ENCODE measurements around the gene ZFYVE26.

ZFYVE26 gene

DNA sequence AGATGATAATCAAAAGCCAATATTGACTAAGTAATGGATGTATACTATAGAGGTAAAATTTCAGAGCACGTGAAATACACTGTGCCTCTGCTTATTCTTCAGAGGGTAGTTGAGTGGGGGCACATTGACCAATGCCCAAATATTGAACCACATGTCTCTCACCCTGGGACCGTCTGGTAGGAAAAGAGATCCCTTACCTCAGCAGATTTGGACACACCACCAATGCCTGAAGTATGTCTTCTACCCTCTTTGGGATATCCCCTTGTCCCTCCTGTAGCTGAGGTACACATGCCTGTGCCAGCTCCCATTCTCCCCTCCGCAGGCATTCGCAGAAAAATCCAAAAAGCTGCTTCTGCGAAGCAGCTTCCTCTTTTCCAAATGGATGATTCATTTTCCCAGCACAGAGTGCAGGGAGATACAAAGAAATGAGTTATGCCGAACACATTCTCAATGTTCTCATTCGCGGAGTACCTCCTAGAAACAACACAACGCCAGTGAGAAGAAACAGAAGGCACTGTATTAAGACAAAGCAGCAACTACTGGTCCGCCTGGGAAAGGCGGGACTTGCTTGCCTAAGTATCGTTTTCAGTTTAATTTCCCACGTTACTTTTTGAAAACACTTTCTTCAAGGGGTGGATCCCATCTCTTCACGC lies 691 bp downstream of the ZFYVE26 start:
- DNase-seq, result no peak

GRCh38 chr14:67814821-67815220 lies 1.6 kb downstream of the ZFYVE26 start:
- no peak for DNase-seq

DNA sequence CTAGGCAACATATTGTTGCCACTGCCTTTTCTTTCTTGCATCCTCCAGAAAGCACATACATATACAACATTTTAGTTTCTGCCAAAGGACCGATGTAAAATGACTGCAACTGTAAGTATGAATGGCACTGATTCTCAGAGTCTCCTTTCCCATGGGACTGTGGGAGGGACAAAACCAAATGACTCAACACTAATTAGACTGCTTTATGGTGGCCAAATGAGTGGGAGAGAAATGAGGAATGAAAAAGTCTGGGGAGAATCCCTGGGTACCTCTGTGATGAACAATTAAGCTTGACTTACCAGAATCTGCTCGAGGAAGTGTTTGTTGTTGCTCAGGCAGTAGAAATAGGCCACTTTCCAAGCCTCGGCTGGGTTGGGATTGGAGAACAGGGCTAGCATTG lies 10.1 kb downstream of the ZFYVE26 start:
- DNase-seq, result no peak

DNA sequence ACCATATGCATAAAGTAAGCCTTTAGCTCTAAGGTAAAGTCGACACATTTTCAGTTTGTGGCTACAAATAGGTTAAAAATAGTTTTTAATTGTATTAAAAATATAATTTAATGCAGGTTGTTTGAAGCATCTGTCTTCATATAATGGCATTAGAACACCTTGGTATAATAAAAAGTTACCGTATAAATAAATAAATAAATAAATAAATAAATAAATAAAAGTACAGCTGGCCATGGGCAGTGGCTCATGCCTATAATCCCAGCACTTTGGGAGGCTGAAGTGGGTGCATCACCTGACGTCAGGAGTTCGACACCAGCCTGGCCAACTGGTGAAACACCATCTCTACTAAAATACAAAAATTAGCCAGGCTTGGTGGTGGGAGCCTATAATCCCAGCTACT lies 15.6 kb downstream of the ZFYVE26 start:
- no peak for DNase-seq

GRCh38 chr14:67798731-67799130 lies 17.7 kb downstream of the ZFYVE26 start:
- no peak for DNase-seq

GRCh38 chr14:67787673-67788072 lies 28.7 kb downstream of the ZFYVE26 start:
- DNase-seq, result no peak

DNA sequence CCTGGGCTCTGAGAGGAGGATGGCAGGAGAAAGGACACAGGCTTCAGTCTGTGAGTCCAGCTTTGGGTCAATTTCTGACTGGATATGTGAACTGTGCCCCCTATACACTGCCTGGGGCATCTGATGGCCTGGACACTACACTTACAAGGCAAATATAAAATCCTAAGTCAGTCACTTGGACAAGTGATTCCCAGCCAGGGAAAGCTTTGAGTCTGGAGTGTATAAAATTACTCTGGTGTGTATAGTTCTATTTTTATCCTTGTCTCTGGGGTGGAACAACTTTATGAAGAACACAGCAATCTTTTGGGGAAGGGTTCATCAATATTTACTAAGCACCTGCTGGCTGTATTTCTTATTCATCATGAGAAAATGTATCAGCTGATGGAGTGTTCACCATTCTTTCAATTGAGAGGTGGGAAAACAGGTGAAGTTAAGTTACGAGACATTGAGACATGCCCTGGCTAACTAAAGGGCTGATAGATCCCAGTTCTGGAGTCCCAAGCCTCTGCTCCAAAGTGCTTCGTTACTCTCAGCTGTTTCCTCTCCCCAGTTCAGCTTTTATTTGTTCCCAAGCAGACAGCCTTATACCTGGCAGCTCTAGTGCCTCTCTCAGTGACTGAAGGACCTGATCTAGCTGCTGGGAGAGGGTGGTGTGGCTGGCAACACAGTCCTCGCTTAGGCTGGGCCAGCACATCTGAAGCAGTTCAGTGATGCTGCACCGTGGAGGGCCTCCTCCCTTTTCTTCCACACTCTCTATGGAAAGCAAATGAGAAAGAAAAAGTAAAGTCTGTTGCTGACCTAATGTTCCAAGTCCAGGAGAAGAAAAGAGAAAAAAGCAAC lies 30.9 kb downstream of the ZFYVE26 start:
- DNase-seq, result no peak

GRCh38 chr14:67784244-67784823 lies 32.1 kb downstream of the ZFYVE26 start:
- DNase-seq, result no peak

DNA sequence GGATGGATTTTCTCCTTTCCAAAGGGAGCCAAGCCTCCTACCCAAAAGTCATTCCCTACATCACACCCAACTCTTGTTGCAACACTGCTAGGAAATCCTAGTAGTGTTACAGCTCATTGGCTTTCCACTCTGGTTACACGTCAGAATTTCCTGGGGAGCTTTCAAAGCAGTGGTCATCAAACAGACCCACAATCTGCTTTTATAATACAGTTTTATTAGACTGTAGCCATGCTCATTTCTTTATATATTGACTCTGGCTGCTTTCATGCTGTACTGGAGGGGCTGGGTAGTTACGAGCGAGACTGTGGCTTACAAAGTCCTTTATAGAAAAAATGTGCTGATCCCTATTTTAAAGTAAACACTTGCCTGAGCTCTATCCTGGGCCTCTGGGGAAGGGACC lies 34.3 kb downstream of the ZFYVE26 start:
- DNase-seq, result no peak

- no peak for DNase-seq
Observed at GRCh38 chr14:67778792-67779191, 37.6 kb downstream of the ZFYVE26 start.

DNA sequence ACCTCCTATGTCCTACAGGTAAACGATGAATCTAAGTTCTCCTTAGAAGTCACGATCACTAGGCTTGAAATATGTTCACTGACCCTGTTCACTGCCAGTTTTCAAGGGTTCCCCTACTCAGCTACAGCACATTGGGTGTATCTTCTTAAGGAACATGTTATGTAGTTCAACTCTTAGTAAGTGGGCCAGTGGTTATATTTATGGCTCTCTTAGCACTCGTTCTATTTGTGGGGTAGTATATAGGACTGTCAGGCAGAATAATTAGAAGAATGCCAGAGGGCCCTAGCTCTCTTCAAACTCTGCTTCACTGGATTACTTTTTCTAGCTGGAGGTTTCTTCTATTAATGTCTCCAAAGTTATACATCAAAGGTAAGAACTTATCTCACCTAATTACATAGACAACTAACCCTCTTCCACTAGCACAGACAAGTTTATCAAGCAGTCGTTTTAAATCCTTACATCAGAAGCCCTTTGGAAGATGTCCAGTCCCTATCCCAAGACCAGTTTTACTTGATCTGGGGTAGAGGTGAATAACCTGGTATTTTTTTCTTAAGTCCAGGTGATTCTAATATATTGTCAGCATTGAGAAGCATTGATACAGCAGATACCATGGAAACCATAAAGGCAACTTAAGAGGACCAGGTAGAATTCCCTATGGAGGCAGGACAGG lies 39.6 kb downstream of the ZFYVE26 start:
- no peak for DNase-seq

GRCh38 chr14:67773844-67774377 lies 42.5 kb downstream of the ZFYVE26 start:
- no peak for DNase-seq

DNA sequence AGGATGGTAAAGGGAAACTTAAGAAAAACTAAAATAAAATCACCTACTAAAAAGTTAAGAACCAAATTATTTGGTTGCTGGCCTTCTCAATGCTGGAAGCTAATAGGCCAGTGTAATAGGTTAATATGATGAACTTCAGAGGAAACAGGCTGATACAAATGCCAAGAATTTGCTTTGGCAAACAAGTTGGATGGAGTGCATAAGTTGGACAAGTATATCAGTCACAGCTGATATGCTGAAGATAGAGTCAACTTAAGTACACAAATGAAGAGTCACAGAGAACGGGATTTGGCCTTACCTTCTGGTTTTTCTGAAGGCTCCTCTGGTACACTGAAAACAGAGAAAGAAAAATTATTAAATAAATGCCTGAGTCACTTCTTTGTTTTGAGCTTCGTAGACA lies 48.2 kb downstream of the ZFYVE26 start:
- no peak for DNase-seq

- no peak for DNase-seq
Observed at GRCh38 chr14:67766035-67766680, 50.2 kb downstream of the ZFYVE26 start.

- DNase-seq, result no peak
Observed at GRCh38 chr14:67765192-67765834, 51.1 kb downstream of the ZFYVE26 start.

GRCh38 chr14:67764496-67764895 lies 51.9 kb downstream of the ZFYVE26 start:
- no peak for DNase-seq

DNA sequence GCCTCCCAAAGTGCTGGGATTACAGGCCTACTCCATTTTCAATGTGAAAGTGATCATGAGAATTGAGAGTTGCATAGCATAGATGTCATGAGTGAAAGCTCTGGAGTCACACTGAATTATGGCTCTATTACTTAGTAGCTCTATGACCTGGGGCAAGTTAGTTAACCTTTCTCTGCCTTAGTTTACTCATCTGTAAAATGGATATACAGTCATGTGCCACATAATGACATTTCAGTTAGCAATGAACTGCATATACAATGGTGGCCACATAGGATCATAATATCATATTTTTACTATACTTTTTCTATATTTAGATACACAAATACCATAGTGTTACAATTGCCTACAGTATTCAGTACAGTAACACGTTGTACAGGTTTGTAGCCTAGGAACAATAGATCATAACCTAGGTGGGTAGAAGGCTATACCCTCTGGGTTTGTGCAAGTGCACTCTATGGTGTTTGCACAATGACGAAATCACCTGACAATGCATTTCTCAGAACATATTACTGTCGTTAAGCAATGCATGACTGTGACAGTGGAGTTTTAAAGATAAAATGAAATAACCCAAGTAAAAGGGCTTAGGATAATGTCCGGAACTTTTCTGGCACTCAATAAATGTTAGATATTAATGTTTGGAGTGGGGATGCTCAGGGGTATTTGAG lies 53.1 kb downstream of the ZFYVE26 start:
- no peak for DNase-seq

GRCh38 chr14:67762051-67762450 lies 54.3 kb downstream of the ZFYVE26 start:
- no peak for DNase-seq

DNA sequence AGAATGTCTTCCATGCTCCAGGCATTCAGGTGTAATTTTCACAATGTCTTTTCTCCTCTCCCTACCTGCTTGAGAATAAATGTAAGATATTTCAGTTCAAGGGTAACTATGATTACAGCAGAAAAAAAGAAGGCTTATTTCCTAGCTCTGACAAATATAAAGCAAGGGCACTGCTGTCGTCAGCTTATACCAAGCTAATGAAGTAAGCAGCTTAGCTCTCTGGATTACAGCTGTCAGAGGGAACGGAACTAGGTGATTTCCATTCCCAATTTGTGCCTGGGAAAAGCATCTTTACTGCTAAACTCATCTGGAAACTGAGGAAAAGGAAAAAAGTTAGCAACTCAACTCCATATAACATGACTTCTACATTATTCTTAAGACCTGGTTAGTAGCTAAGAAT lies 56.5 kb downstream of the ZFYVE26 start:
- no peak for DNase-seq

DNA sequence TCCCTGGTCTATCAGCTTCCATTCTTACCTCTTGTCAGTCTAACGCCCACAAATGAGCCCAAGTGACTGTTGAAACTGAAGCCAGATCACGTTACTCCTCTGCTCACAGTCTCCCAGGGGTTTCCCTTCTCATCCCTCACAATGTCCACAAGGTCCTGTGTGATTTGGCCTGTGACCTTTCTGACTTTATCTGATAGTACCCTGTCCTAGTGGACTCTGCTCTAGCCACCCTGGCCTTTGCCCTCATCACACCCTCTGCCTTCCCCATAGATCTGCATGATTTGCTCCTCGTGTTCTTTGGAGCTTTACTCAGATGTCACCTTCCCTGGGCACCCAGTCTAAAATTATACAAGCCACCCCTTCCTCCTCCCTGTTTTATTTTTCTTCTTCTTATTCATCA lies 59.2 kb downstream of the ZFYVE26 start:
- no peak for DNase-seq

DNA sequence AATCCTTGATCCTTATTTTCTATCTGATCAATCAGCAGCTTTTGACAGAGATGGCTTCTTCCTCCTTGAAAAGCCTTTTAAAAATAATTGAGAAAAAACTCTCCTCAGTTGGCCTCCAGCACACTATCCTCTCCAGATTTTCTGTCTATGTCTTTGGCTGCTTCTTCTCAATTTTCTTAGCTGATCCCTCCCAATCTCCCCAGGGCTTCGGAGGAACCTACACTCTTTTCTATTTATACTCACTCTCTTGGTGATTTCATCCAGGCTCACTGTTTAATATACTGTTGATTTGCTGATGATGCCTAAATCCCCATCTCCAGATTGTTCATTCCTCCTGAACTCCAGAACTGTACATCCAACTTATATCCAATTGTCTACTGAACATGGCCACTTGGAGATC lies 59.9 kb downstream of the ZFYVE26 start:
- no peak for DNase-seq
